HepG2 (cell line): ENCODE data around the gene ZNF526. TPM values are rescaled to one million over a fixed set of nuclear protein-coding genes. Genes with fewer than 3 reads are reported as not detected.

Experiments used
- CSRNP1 ChIP-seq: sonication (generic); formaldehyde crosslinking; IDR thresholded peaks from 2 replicates; pipeline ENCODE4 v1.8.1; 2023; ENCODE audit warnings: mild to moderate bottlenecking, missing genetic modification reagents
- DMTF1 ChIP-seq: sonication (generic); formaldehyde crosslinking; IDR thresholded peaks from 2 replicates; pipeline ENCODE4 v1.4.0; 2020; ENCODE audit warnings: mild to moderate bottlenecking, missing genetic modification reagents
- E2F5 ChIP-seq: sonication (generic); formaldehyde crosslinking; conservative IDR thresholded peaks from 2 replicates; pipeline ENCODE4 v1.4.0; 2020; ENCODE audit warnings: missing genetic modification reagents
- LBX2 ChIP-seq: sonication (generic); formaldehyde crosslinking; IDR thresholded peaks from 2 replicates; pipeline ENCODE4 v1.5.0; 2020; ENCODE audit warnings: missing genetic modification reagents, mild to moderate bottlenecking, borderline replicate concordance
- PCBP2 ChIP-seq: fragments of 200-400 bp; formaldehyde crosslinking; optimal IDR thresholded peaks from 2 replicates; pipeline ENCODE3; 2018; ENCODE audit warnings: low read length, low read depth; ENCODE audit not compliant: poor library complexity, severe bottlenecking
- THAP7 ChIP-seq: sonication (generic); formaldehyde crosslinking; IDR thresholded peaks from 2 replicates; pipeline ENCODE4 v1.8.1; 2023; ENCODE audit warnings: mild to moderate bottlenecking, missing genetic modification reagents
- YEATS2 ChIP-seq: sonication (generic); formaldehyde crosslinking; IDR thresholded peaks from 2 replicates; pipeline ENCODE4 v1.4.0; 2020; ENCODE audit warnings: missing genetic modification reagents, borderline replicate concordance
- ZNF17 ChIP-seq: sonication (generic); formaldehyde crosslinking; IDR thresholded peaks from 2 replicates; pipeline ENCODE4 v1.5.0; 2020; ENCODE audit warnings: mild to moderate bottlenecking, missing genetic modification reagents
- ZNF280B ChIP-seq: sonication (generic); formaldehyde crosslinking; IDR thresholded peaks from 2 replicates; pipeline ENCODE4 v1.5.0; 2020; ENCODE audit warnings: missing genetic modification reagents, mild to moderate bottlenecking, borderline replicate concordance
- ZNF552 ChIP-seq: sonication (generic); formaldehyde crosslinking; IDR thresholded peaks from 2 replicates; pipeline ENCODE4 v1.9.0; 2022; ENCODE audit warnings: missing genetic modification reagents, mild to moderate bottlenecking, borderline replicate concordance
- ZNF639 ChIP-seq: conservative IDR thresholded peaks from 2 replicates; pipeline ENCODE4 v1.6.1; 2018; ENCODE audit warnings: missing genetic modification reagents
- ZNF710 ChIP-seq: sonication (generic); formaldehyde crosslinking; IDR thresholded peaks from 2 replicates; pipeline ENCODE4 v1.5.0; 2020; ENCODE audit warnings: mild to moderate bottlenecking, missing genetic modification reagents, borderline replicate concordance
- ZSCAN21 ChIP-seq: sonication (generic); formaldehyde crosslinking; IDR thresholded peaks from 2 replicates; pipeline ENCODE4 v1.8.0; 2022; ENCODE audit warnings: mild to moderate bottlenecking, missing genetic modification reagents, moderate library complexity, borderline replicate concordance
- polyA plus RNA-seq, 8 experiments: library from polyadenylated mRNA; depleted of rRNA in 3 of 8; stranded (reverse) in 7 of 8; unstranded in 1 of 8; fragments of >200 nt; fragmentation: Illumina TruSeq in 4 of 8; extraction: Trizol in 4 of 8; gene quantifications; 2 replicates each; pipeline versions ENCODE4 v1.2.1 to v1.2.3, GENCODE V29; 2011 to 2016; ENCODE audit warnings: low read depth in 4 of 8, missing spikeins in 1 of 8, mixed read lengths in 1 of 8; ENCODE audit not compliant: insufficient read depth in 1 of 8
- total RNA-seq, 5 experiments: library from RNA; depleted of rRNA; stranded (reverse); fragments of >200 nt; fragmentation: Illumina TruSeq; extraction: Trizol; gene quantifications; 2 replicates each; pipeline ENCODE4 v1.2.3, GENCODE V29; 2016; ENCODE audit warnings: low read depth in 1 of 5

Gene ZNF526
- total and polyA plus RNA-seq, 2 of the 13 experiments (the other 11 are each of a cell fraction or from before 2014, with no cell fraction given): 3.3 to 8.4 TPM

- TF ChIP-seq ZSCAN21 (CRISPR knock-in tag): peak; percentile 69
- TF ChIP-seq ZNF552 (CRISPR knock-in tag): no peak
- TF ChIP-seq ZNF17 (CRISPR knock-in tag): no peak
- TF ChIP-seq YEATS2 (CRISPR knock-in tag): peak; percentile 86; the same call in 1 of the 2 replicates
- no peak for TF ChIP-seq LBX2 (CRISPR knock-in tag)
- no peak for TF ChIP-seq DMTF1 (CRISPR knock-in tag)
- 0 out of 2 replicates have a peak, but pooled peaks have one; percentile 67 for TF ChIP-seq ZNF639 (CRISPR knock-in tag)
- no peak for TF ChIP-seq PCBP2
- no peak for TF ChIP-seq ZNF710
- no peak; the same call in 1 of the 2 replicates for TF ChIP-seq CSRNP1 (CRISPR knock-in tag)
- TF ChIP-seq THAP7: peak; percentile 86
- TF ChIP-seq ZNF280B (CRISPR knock-in tag): peak; percentile 80; the same call in 1 of the 2 replicates
- TF ChIP-seq E2F5 (CRISPR knock-in tag): no peak; the same call in 1 of the 2 replicates
These were observed at the start of gene ZNF526 (continued) for GRCh38 chr19:42219812-42220750.
